ENCODE measurements around the gene LILRA6. TPM values are rescaled to one million over a fixed set of nuclear protein-coding genes. Genes with fewer than 3 reads are reported as not detected.

Gene LILRA6
- total and polyA plus RNA-seq, 2 of the 13 experiments (the other 11 are each of a cell fraction or from before 2014, with no cell fraction given) = not detected

- peak; percentile 19; the same call in 1 of the 2 replicates for TF ChIP-seq PHF8 (CRISPR knock-in tag; IDR thresholded peaks at IDR 0.05)
- 0 out of 2 replicates have a peak, but pooled peaks have one; percentile 47 for TF ChIP-seq ZNF225 (CRISPR knock-in tag; IDR thresholded peaks at IDR 0.05)
- peak; percentile 34; the same call in 1 of the 2 replicates for TF ChIP-seq GABPB1 (CRISPR knock-in tag; IDR thresholded peaks at IDR 0.05)
- TF ChIP-seq LRRFIP1 (CRISPR knock-in tag; conservative IDR thresholded peaks at IDR 0.05) = no peak
- peak; percentile 43 for TF ChIP-seq POLR2AphosphoS5 (IDR thresholded peaks at IDR 0.05; ENCODE audit: low read depth, low read length)
Measured at GRCh38 chr19:54207983-54208783, 34.4 kb downstream of the LILRA6 start (continued).

DNA sequence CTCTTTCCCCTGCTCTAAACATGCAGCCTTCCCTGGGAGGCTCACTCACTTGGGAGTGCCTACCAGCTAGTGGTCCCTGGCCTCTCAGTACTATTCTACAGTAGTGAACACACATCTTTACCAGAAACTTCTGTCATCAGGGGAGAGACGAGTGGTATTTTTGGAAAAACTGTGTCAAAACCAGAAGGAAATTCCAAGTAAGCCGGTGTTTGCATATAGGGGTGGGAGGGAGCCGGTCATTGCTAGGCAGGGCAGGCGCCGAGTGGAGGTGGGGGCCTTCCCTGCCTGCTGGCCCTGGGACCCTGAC is 35.0 kb downstream of the LILRA6 start:
- DNase-seq (ENCODE audit: low spot score) = no peak
- no peak overlapping the region for H3K4me3 ChIP-seq (replicated peaks in 1 of 3; ENCODE audit: insufficient read depth in 1 of 3, low read depth in 2 of 3, low read length in 3 of 3)
- no peak for ATAC-seq
- CTCF ChIA-PET (ENCODE audit: low intra/inter-chr PET ratio, low total read pairs) = no interaction called here
- 97% methylated on average over 5 of the region's 5 CpGs for WGBS (ENCODE audit: low lambda C conversion rate)
- no peak overlapping the region for H3K9ac ChIP-seq (ENCODE audit: insufficient read depth, low read depth, low read length)
- no peaks in the 10 kb centered on the region for H3K9me3 ChIP-seq (ENCODE audit: low read length)
- peaks cover 20 to 53% of the 10 kb centered on the region in 2 experiments for H3K36me3 ChIP-seq (replicated peaks in 1 of 2; ENCODE audit: control insufficient read depth in 1 of 2, insufficient read depth in 2 of 2, low read length in 2 of 2)
- peak overlapping the region; percentile 80 for H3K27ac ChIP-seq (ENCODE audit: extremely low read length, insufficient read depth, low read length)
- FAIRE-seq = no peak
- H4K20me1 ChIP-seq (ENCODE audit: insufficient read depth, low read length) = peaks cover 66% of the 10 kb centered on the region
- H3K79me2 ChIP-seq (ENCODE audit: insufficient read depth, low read length) = peaks cover 35% of the 10 kb centered on the region
- no TSS peak for BruUV-seq (replicated peaks)
- H3K4me2 ChIP-seq (ENCODE audit: low read depth, low read length) = no peak overlapping the region
- POLR2A ChIA-PET = interaction anchor here (1.3 to 4.9 kb wide), 3 partner anchors 9 to 71 kb away, joined by 4 to 114 read pairs (median 78); partner anchors contain the start of genes MBOAT7, RPS9 and TSEN34
- no peak overlapping the region for H2AFZ ChIP-seq (ENCODE audit: low read length)
- peaks cover 92% of the 10 kb centered on the region for H3K4me1 ChIP-seq (ENCODE audit: insufficient read depth, low read length)
- intact Hi-C loops (cut with micrococcal nuclease; ENCODE audit: unreplicated experiment) (no loop called here), in situ Hi-C loops (cut with HindIII; ENCODE audit: extremely low pct_ligation_motif_present, low pct_unique_long_range_greater_than_20kb) (no loop called here)
- no peaks in the 10 kb centered on the region for H3K27me3 ChIP-seq (ENCODE audit: control insufficient read depth in 1 of 2, insufficient read depth in 2 of 2, low read length in 2 of 2)
- TF ChIP-seq ELF3 (CRISPR knock-in tag; IDR thresholded peaks at IDR 0.05) (no peak), RBFOX2 (IDR thresholded peaks at IDR 0.05; ENCODE audit: low read depth, low read length) (peak; percentile 59), ASH2L (IDR thresholded peaks at IDR 0.05; ENCODE audit: insufficient read length, low read depth, low read length) (peak; percentile 18), MAZ (IDR thresholded peaks at IDR 0.05; ENCODE audit: borderline replicate concordance, low read depth, low read length) (no peak), MAZ (CRISPR knock-in tag; IDR thresholded peaks at IDR 0.05; ENCODE audit: low read depth) (0 out of 2 replicates have a peak, but pooled peaks have one; percentile 9), MBD4 (IDR thresholded peaks at IDR 0.05; ENCODE audit: borderline replicate concordance, low read length) (no peak), NBN (conservative IDR thresholded peaks at IDR 0.05) (no peak), SP140L (CRISPR knock-in tag; IDR thresholded peaks at IDR 0.05; ENCODE audit: borderline replicate concordance) (no peak), ZC3H13 (CRISPR knock-in tag; IDR thresholded peaks at IDR 0.05) (0 out of 2 replicates have a peak, but pooled peaks have one; percentile 3)

All from HepG2 (cell line).